Head of caudate nucleus (tissue), 42 donors: ENCODE results near the gene OR10W1.

Experiments used
- DNase-seq, 42 donors: peaks; one replicate each; pipeline versions ENCODE4 v3.0.0 to v3.0.0-alpha.2; 2020 to 2021; ENCODE audit warnings: mixed read lengths in 7 of 42
- intact Hi-C: fragments of 100-400 bp; cut with DNase I; formaldehyde crosslinking; loops from one replicate; pipeline ENCODE4 v1.15.0; 2022

Gene OR10W1, protein sequence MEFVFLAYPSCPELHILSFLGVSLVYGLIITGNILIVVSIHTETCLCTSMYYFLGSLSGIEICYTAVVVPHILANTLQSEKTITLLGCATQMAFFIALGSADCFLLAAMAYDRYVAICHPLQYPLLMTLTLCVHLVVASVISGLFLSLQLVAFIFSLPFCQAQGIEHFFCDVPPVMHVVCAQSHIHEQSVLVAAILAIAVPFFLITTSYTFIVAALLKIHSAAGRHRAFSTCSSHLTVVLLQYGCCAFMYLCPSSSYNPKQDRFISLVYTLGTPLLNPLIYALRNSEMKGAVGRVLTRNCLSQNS

GRCh38 chr11:58268142-58268541 is at the start of gene OR10W1:
TSS of gene OR10W1 (minus strand) at chr11:58268260. CDS start at chr11:58267858, 402 bp downstream.
- intact Hi-C loops: no loop called here
- no peak for DNase-seq

- DNase-seq: no peak
- intact Hi-C loops: no loop called here
Measured at GRCh38 chr11:58316142-58316541, 48.1 kb upstream of the OR10W1 start.

DNA sequence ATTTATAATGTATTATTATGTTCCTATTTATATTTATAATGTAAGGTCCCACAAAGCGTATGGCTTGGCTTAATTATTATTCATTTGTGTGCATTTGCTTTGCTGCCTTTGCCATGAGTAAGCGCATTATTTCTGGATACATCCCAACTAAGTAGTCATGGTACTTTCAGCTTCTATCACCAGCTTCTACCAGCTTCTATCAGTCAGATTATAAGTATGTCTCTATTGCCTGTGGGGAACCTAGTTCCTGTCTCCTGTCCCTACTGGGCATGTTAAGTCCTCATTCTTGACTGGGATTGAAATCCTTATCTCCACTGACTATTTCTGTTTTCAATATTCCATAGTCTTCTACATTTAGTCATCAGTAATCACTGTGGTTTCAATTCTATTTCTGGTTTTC is 33.5 kb upstream of the OR10W1 start:
- no peak for DNase-seq
- intact Hi-C loops: no loop called here

DNA sequence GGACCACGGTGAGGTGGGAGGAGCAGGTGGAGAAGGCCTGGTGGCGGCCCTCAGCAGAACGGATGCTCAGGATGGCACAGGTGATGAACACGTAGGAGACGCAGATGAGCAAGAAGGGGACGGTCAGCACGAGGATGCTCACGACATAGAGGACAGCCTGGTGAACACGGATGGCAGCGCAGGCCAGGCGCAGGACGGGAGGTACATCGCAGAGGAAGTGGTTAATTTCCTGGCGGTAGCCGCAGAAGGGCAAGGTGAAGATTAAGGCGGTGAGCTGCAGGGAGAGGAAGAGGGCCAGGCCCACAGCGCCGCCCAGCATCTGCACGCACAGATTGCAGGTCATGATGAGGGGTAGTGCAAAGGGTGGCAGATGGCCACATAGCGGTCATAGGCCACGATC is 24.0 kb upstream of the OR10W1 start:
- DNase-seq: no peak
- intact Hi-C loops: no loop called here

GRCh38 chr11:58289266-58289665 is 21.2 kb upstream of the OR10W1 start:
- intact Hi-C loops: no loop called here
- DNase-seq: no peak

DNA sequence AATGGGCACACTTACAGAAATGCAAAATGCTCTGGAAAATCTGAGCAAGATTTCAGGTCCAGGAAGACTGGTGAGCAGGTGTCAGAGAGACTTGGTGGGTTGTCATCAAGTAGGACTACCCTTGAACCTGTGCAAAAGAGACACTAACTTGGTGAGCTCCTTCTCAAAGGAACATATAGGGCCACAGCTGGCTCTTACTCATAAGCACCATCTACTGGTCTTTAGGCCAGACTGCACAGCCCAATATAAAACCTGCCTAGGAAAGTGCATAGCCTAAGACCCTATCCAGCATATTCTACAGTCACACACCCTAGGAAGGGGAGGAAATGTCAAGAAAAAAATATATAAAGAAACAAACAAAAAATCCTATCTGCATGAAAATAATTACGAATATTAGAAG is 18.2 kb upstream of the OR10W1 start:
- DNase-seq: no peak
- intact Hi-C loops: no loop called here

- no peak for DNase-seq
- intact Hi-C loops: no loop called here
Measured at GRCh38 chr11:58285483-58286040, 17.5 kb upstream of the OR10W1 start.

DNA sequence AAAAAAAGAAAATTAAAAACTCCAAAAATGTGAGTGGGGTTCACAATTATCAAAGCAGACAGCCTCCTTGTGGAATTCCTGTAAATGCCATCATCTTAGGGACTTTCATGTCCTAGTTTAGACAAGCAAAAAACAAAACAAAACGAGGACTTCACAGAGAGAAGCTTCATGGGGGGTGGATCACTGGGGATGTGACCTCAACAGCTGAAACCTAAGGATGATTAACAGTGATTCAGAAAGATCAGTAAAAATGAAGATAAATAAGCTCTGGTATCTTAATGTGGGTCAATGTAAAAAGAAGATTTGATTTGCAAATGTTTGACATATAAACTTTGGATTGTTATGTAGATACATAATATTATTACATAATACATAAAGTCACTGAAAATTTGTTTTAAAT is 8.1 kb upstream of the OR10W1 start:
- intact Hi-C loops: no loop called here

GRCh38 chr11:58275002-58275401 is 6.9 kb upstream of the OR10W1 start:
- intact Hi-C loops: no loop called here
- no peak for DNase-seq

More for the DNA sequence above, 8.1 kb upstream of the OR10W1 start:
- no peak for DNase-seq

DNA sequence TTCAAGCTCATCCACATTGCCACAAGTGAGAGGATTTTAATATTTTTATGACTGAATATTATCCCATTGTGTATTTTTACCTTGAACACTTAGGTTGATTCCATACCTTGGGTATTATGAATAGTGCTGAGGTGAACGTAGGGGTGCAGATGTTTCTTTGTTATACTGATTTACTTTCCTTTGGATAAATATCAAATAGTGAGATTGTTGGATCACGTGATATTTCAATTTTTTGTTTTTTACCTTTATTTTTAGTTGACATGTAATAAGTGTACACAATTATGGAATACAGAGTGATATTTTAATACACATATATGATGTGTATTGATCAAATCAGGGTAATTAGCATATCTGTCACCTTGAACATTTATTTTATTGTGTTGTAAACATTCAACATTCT is 8.1 kb downstream of the OR10W1 start:
- intact Hi-C loops: no loop called here
- DNase-seq: no peak

- DNase-seq: no peak
- intact Hi-C loops: no loop called here
Measured at GRCh38 chr11:58254936-58255335, 13.1 kb downstream of the OR10W1 start.

DNA sequence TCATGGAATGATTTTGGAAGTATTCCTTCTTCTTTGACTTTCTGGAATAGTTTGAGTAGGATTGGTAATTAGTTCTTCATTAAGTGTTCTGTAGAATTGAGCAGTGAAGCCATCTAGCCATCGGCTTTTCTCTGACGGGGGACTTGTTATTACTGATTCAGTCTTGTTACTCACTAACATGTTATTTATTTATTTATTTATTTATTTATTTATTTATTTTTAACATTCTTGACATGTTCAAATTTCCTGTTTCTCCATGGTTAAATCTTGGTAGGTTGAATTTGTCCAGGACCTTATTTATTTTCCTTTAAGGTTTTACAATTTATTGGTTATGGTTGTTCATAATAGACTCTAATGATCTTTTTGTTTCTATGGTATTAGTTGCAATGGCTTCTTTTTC is 24.1 kb downstream of the OR10W1 start:
- DNase-seq: no peak
- intact Hi-C loops: no loop called here

- intact Hi-C loops: no loop called here
- DNase-seq: no peak
Measured at GRCh38 chr11:58227956-58228615, 40.0 kb downstream of the OR10W1 start.

- intact Hi-C loops: no loop called here
- DNase-seq: no peak
Measured at GRCh38 chr11:58222721-58223120, 45.3 kb downstream of the OR10W1 start.
